Measurements from ENCODE around the gene PTMS.

DNA sequence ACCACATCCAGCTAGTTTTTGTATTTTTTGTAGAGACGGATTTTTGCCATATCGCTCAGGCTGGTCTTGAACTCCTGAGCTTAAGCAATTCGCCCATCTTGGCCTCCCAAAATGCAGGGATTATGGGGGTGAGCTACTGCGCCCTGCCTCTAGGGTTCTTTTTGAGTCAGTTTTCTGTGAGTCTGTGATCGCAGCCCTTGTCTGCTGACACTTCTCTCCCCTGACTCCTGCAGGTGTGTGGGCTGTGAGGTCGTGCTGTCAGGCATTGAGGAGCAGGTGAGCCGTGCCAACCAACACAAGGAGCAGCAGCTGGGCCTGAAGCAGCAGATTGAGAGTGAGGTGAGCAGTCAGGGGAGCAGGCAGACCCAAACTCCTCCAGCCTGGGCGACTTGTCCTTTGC, 36.0 kb upstream of the PTMS start:
- TF ChIP-seq, protein P1, sequence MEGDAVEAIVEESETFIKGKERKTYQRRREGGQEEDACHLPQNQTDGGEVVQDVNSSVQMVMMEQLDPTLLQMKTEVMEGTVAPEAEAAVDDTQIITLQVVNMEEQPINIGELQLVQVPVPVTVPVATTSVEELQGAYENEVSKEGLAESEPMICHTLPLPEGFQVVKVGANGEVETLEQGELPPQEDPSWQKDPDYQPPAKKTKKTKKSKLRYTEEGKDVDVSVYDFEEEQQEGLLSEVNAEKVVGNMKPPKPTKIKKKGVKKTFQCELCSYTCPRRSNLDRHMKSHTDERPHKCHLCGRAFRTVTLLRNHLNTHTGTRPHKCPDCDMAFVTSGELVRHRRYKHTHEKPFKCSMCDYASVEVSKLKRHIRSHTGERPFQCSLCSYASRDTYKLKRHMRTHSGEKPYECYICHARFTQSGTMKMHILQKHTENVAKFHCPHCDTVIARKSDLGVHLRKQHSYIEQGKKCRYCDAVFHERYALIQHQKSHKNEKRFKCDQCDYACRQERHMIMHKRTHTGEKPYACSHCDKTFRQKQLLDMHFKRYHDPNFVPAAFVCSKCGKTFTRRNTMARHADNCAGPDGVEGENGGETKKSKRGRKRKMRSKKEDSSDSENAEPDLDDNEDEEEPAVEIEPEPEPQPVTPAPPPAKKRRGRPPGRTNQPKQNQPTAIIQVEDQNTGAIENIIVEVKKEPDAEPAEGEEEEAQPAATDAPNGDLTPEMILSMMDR (conservative IDR thresholded peaks at IDR 0.05 in 1 of 2, IDR thresholded peaks at IDR 0.05 in 1 of 2; ENCODE audit: extremely low read depth in 1 of 2, insufficient read depth in 1 of 2, low read depth in 1 of 2, low read length in 2 of 2) = no peak
- TF ChIP-seq EZH2 (IDR thresholded peaks at IDR 0.05; ENCODE audit: borderline replicate concordance, low read length) = no peak

Measured in mammary epithelial cell (primary cell).